ENCODE results near the gene VLDLR.
A peak's percentile ranks its signal among the peaks of the same experiment; 100 is the strongest.

Gene VLDLR

GRCh38 chr9:2621722-2622460 lies at the start of gene VLDLR:
Gene VLDLR (plus strand): TSS chr9:2621787. CDS start chr9:2622190, 403 bp downstream.
- DNase-seq = peak in 51 of 56 donors; percentile 24 to 86 (median 69)

- no peak for DNase-seq
Observed at GRCh38 chr9:2574203-2574602, 47.4 kb upstream of the VLDLR start.

GRCh38 chr9:2576631-2577030 lies 45.0 kb upstream of the VLDLR start:
- no peak for DNase-seq

GRCh38 chr9:2583308-2584013 lies 38.1 kb upstream of the VLDLR start:
- no peak for DNase-seq

GRCh38 chr9:2591967-2592366 lies 29.6 kb upstream of the VLDLR start:
- DNase-seq = no peak

GRCh38 chr9:2593744-2594143 lies 27.8 kb upstream of the VLDLR start:
- DNase-seq = no peak

- DNase-seq = no peak
Observed at GRCh38 chr9:2595973-2596372, 25.6 kb upstream of the VLDLR start.

- DNase-seq = no peak
Observed at GRCh38 chr9:2597483-2597882, 24.1 kb upstream of the VLDLR start.

- DNase-seq = no peak
Observed at GRCh38 chr9:2599896-2600295, 21.7 kb upstream of the VLDLR start.

- no peak for DNase-seq
Observed at GRCh38 chr9:2600307-2600706, 21.3 kb upstream of the VLDLR start.

- DNase-seq = no peak
Observed at GRCh38 chr9:2601785-2602378, 19.7 kb upstream of the VLDLR start.

GRCh38 chr9:2602704-2603116 lies 18.9 kb upstream of the VLDLR start:
- DNase-seq = no peak

- DNase-seq = no peak
Observed at GRCh38 chr9:2603621-2604020, 18.0 kb upstream of the VLDLR start.

- DNase-seq = no peak
Observed at GRCh38 chr9:2605246-2605645, 16.3 kb upstream of the VLDLR start.

GRCh38 chr9:2608276-2608675 lies 13.3 kb upstream of the VLDLR start:
- no peak for DNase-seq

- no peak for DNase-seq
Observed at GRCh38 chr9:2610985-2611384, 10.6 kb upstream of the VLDLR start.

GRCh38 chr9:2611961-2612360 lies 9.6 kb upstream of the VLDLR start:
- DNase-seq = no peak

GRCh38 chr9:2613730-2614271 lies 7.8 kb upstream of the VLDLR start:
- no peak for DNase-seq

- no peak for DNase-seq
Observed at GRCh38 chr9:2615497-2615896, 6.1 kb upstream of the VLDLR start.

- no peak for DNase-seq
Observed at GRCh38 chr9:2616692-2617377, 4.8 kb upstream of the VLDLR start.

- no peak for DNase-seq
Observed at GRCh38 chr9:2618289-2618688, 3.3 kb upstream of the VLDLR start.

All from nucleus accumbens (tissue), 56 donors.